Tracheal epithelial cell (primary cell): ENCODE data around the gene SLC17A6. TPM values are rescaled to one million over a fixed set of nuclear protein-coding genes. Genes with fewer than 3 reads are reported as not detected.

Experiments used
- total RNA-seq: library from RNA; depleted of rRNA; stranded (reverse); fragments of >200 nt; gene quantifications from 2 replicates; pipeline ENCODE4 v1.2.1, GENCODE V29; 2014

SLC17A6 gene
- total RNA-seq = not detected in 2 replicates

GRCh38 chr11:22337596-22338485 lies at the start of gene SLC17A6:
TSS of gene SLC17A6 (plus strand) at chr11:22338381. CDS start at chr11:22338534, 153 bp downstream.

Other genes starting within 250 kb of the SLC17A6 start
- gene ANO5, start 145.3 kb upstream of the SLC17A6 start, total RNA-seq = under 0.01 and 1.2 TPM in 2 replicates